Measurements from ENCODE around the gene KIFC1. TPM values are rescaled to one million over a fixed set of nuclear protein-coding genes. Genes with fewer than 3 reads are reported as not detected.

KIFC1 gene
- total and polyA plus RNA-seq, 8 donors = 0.46 to 15.4 (median 6.6) TPM; not detected in 1

DNA sequence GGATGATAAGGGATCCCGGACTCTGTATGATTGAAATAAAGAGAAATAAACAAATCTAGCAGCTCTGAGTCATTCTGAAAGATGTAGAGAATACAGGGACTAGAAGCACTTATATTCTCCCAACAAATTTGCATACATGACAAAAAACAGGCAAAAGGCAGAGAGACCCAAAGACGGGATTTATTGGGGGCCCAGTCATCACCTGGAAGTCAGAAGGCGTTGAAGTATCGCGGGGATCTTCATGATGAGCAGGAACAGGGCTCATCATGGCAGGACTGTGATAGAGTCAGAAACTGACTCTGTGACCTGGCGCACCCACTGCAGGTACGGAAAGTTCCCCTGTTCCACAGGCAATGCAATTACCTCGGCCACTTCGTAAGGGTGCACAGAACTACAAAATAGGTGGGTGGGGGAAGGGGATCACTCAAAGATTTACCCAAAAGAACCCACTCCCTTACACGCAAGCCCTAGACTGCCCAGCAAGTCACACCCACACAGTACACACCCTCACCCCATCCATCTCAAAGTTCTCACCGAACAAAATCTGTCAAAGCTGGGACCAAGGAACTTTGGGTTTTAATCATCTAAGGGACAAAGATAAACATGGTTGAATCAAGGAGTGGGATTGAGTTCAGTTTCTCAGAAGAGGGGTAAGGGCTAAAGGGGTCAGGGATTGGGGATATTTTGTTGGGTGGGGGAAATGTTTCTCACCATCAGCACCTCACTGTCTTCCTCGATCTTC lies 24.9 kb downstream of the KIFC1 start:
- no peaks in the 10 kb centered on the region for H3K9me3 ChIP-seq
- DNase-seq = no peak
- H3K4me3 ChIP-seq = peak overlapping the region; percentile 57 to 83 (median 76)
- 30 to 47% (median 38%) methylated on average over 12 of the region's 12 CpGs for WGBS, 5 donors
- peaks cover 43 to 86% (median 72%) of the 10 kb centered on the region in 4 donors for H3K4me1 ChIP-seq
- intact Hi-C loops (cut with DNase I; ENCODE audit: low total_unique reads) = no loop called here
- no peak for TF ChIP-seq CTCF (IDR thresholded peaks at IDR 0.05)
- no peak for TF ChIP-seq EP300 (IDR thresholded peaks at IDR 0.05)
- no peak for TF ChIP-seq POLR2AphosphoS5 (IDR thresholded peaks at IDR 0.05)
- H3K36me3 ChIP-seq = peaks cover 32 to 46% (median 44%) of the 10 kb centered on the region in 4 donors
- peak overlapping the region in 4 of 5 donors; percentile 92 to 95 (median 94) for H3K27ac ChIP-seq
- no peaks in the 10 kb centered on the region for H3K27me3 ChIP-seq

DNA sequence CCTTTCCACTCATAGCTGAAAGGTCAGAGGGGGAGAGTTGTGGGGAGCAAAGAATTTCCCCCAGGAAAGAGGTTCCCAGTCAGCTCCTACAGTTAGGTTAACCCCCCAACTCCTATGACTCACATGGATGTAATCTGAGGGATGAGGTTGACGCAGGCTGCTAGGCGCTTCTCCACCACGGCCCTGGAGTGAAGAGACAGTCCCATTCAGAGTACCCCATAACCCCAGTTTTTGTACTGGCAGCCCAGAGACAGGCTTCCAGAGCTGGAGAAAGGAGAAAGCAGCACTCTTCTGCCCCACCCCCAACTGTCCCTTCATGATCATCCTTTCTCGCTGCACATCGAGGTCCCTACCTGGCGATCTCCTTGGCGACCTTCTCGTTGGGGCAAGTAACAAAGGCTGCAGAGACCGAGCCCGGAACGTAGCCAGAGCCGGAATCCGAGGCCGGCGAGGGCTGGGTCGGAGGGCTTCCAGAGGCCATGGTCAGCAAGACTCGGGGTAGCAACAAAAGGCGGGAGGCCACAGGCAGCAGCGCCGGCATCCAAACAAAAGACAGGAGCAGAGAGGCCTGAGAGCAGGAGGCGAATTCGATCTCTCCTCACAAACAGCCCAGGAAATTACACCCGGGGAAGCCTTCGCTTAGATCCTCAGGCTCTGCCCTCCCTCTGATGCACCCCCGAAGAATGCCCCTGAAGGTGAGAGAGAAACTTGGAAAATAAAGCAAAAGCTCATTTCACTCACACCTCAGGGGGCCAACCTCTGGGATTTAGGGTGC lies 25.7 kb downstream of the KIFC1 start:
- peaks cover 36 to 79% (median 65%) of the 10 kb centered on the region in 4 donors for H3K4me1 ChIP-seq
- TF ChIP-seq POLR2A (IDR thresholded peaks at IDR 0.05) (no peak), EP300 (IDR thresholded peaks at IDR 0.05) (no peak), CTCF (IDR thresholded peaks at IDR 0.05) (no peak), POLR2AphosphoS5 (IDR thresholded peaks at IDR 0.05) (no peak)
- DNase-seq = no peak
- intact Hi-C loops (cut with DNase I; ENCODE audit: low total_unique reads) = no loop called here
- H3K9me3 ChIP-seq = no peaks in the 10 kb centered on the region
- no peaks in the 10 kb centered on the region for H3K27me3 ChIP-seq
- peak overlapping the region; percentile 57 to 83 (median 76) for H3K4me3 ChIP-seq
- H3K27ac ChIP-seq = peak overlapping the region; percentile 77 to 95 (median 93)
- WGBS, 5 donors = 0 to 2% (median 1%) methylated on average over 19 to 25 of the region's 25 CpGs
- peaks cover 32 to 44% (median 42%) of the 10 kb centered on the region in 4 donors for H3K36me3 ChIP-seq

DNA sequence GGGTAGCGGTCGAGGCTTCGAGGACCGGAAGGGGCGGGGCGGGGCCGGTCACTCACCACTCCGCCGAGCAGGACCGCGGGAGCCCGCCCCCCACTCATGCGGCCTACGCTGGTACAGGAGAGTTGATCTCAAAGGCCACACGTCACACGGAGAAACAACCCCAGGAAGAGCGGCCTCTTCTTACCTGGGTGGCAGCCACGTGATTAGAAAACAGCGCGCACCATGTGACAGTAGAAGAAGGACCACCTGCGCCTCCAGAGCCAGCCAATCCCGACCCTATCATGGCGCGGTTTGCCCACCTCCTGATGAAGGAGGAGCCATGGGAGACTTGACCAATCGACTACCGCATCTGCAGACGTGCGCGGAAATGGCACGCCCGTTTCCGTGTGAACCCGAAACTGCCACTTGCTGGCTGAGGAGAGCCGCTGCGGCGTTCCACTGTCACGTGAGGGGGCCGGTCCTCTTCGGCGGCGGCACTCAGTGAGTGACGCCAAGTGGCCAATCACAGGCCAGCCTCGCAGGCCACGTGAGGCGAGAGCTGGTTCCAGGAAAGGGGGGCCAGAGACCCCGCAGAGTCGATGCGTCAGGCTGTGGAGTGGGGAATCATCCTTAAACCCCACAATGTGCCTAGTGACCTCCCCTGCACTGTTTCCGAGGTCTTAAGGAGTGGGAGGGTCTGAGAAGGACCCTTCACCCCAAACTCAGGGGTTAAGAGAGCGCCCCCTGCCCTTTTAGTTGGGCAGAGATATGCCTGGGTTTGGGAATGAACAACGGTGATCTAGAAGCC lies 26.5 kb downstream of the KIFC1 start, which contains the start of gene CUTA:
CUTA (minus strand) TSS at position 205 of the 787 bp plus-strand sequence; CDS start at position 98, 107 bp downstream.
- intact Hi-C loops (cut with DNase I; ENCODE audit: low total_unique reads) = no loop called here
- Histone ChIP-seq H3K9me3 (no peaks in the 10 kb centered on the region), H3K4me3 (peak within 1 kb of the TSS; percentile 57 to 83 (median 76)), H3K4me1 (peaks cover 33 to 71% (median 58%) of the 10 kb centered on the region in 4 donors), H3K27me3 (no peaks in the 10 kb centered on the region), H3K27ac (peak within 1 kb of the TSS; percentile 77 to 95 (median 93)), H3K36me3 (peaks cover 31 to 36% (median 34%) of the 10 kb centered on the region in 4 donors)
- TF ChIP-seq CTCF (IDR thresholded peaks at IDR 0.05) (peak in 1 of 7 experiments; percentile 22), POLR2AphosphoS5 (IDR thresholded peaks at IDR 0.05) (peak; percentile 83 to 95 (median 93)), POLR2A (IDR thresholded peaks at IDR 0.05) (peak in 2 of 4 donors; percentile 31 to 75), EP300 (IDR thresholded peaks at IDR 0.05) (no peak)
- peak; percentile 99 to 100 for DNase-seq
- 0 to 3% (median 1%) methylated on average over 17 to 51 of the region's 51 CpGs for WGBS, 5 donors

All from stomach (tissue), 9 donors.